Prostate gland (tissue), 2 donors: Measurements from ENCODE around the gene ATP9A. TPM values are rescaled to one million over a fixed set of nuclear protein-coding genes. Genes with fewer than 3 reads are reported as not detected.

Experiments
- DNase-seq: peaks from one replicate; pipeline ENCODE4 v3.0.0-alpha.2; 2019; ENCODE audit warnings: low spot score
- H3K27ac ChIP-seq, 2 donors: fragments of 200-600 bp; sonication (generic); 2 replicates each; pipeline ENCODE4 v1.5.1; 2017 to 2019
- H3K27me3 ChIP-seq: fragments of 200-600 bp; sonication (generic); replicated peaks from 2 replicates; pipeline ENCODE4 v1.5.1; 2019; ENCODE audit not compliant: insufficient read depth
- H3K36me3 ChIP-seq, 2 donors: fragments of 200-600 bp; sonication (generic); 1 replicate in 1 of 2; 2 replicates in 1 of 2; pipeline versions ENCODE4 v1.5.1 to v1.8.1; 2017 to 2019
- H3K4me1 ChIP-seq: fragments of 200-600 bp; sonication (generic); replicated peaks from 2 replicates; pipeline ENCODE4 v1.5.1; 2019
- H3K4me3 ChIP-seq, 2 donors: fragments of 200-600 bp; sonication (generic); 2 replicates each; pipeline ENCODE4 v1.5.1; 2017 to 2019
- H3K9me3 ChIP-seq: fragments of 200-600 bp; sonication (generic); 2 replicates; pipeline ENCODE4 v1.5.1; 2017
- POLR2A ChIP-seq: fragments of 450-650 bp; IDR thresholded peaks from one replicate; pipeline ENCODE4 v1.6.1; 2016; ENCODE audit warnings: antibody characterized with exemption, mild to moderate bottlenecking
- POLR2AphosphoS5 ChIP-seq: sonication (generic); formaldehyde crosslinking; IDR thresholded peaks from one replicate; pipeline ENCODE4 v1.6.1; 2017; ENCODE audit warnings: antibody characterized with exemption
- WGBS: methylation state at CpG from one replicate; pipeline ENCODE4 v1.1.5; 2018; 5-methylcytosine and 5-hydroxymethylcytosine counted together
- intact Hi-C: fragments of 100-400 bp; cut with DNase I; formaldehyde crosslinking; loops from one replicate; pipeline ENCODE4 v1.14.2; 2022
- total RNA-seq, 2 donors: library from RNA; depleted of rRNA; stranded (reverse); fragments of >200 nt; gene quantifications; one replicate each; pipeline ENCODE4 v1.1.0, GENCODE V29; 2016
- TF ChIP-seq, protein P1 (sequence below), 4 experiments: fragments of 200-600 bp in 2 of 4; fragments of 450-650 bp in 2 of 4; sonication (generic) in 2 of 4; IDR thresholded peaks; 1 replicate in 3 of 4; 2 replicates in 1 of 4; pipeline ENCODE4 v1.5.1; 2016 to 2019; ENCODE audit warnings: antibody characterized with exemption in 4 of 4, mild to moderate bottlenecking in 2 of 4, moderate library complexity in 2 of 4

ATP9A gene
- total RNA-seq, 2 donors from 2014 or later = 35.1 to 118 TPM

DNA sequence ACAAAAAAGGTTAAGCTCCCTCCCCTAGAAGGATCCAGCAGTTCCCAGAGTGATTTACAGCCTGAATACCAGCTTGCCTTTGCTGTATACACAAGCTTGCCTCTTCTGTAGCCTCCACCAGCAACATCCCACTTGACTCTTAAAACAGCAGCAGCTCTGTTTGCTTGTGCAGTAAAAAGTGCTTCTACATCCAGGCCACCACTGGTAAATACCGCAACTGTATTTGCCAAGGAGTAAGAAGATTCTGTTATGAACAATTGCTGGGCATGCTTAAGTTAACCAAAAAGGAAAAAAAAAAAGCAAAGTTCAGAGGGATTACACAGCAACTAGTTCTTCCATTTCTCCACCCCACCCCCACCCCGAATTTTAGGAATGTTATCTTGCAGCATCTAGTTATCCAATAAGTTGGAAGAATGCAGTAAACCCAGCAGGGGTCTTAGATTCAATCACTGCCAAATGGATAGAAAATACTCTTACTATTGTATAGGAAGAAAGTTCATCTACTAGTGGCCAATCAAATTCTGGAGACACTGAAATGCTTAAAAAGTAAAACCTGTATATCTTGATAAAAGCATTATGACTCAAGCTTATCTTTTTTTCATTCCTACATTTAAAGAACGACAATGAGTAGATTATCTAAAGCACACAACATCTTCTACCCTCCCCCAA, 29.3 kb upstream of the ATP9A start:
- H3K4me1 ChIP-seq = no peaks in the 10 kb centered on the region
- TF ChIP-seq, protein P1, sequence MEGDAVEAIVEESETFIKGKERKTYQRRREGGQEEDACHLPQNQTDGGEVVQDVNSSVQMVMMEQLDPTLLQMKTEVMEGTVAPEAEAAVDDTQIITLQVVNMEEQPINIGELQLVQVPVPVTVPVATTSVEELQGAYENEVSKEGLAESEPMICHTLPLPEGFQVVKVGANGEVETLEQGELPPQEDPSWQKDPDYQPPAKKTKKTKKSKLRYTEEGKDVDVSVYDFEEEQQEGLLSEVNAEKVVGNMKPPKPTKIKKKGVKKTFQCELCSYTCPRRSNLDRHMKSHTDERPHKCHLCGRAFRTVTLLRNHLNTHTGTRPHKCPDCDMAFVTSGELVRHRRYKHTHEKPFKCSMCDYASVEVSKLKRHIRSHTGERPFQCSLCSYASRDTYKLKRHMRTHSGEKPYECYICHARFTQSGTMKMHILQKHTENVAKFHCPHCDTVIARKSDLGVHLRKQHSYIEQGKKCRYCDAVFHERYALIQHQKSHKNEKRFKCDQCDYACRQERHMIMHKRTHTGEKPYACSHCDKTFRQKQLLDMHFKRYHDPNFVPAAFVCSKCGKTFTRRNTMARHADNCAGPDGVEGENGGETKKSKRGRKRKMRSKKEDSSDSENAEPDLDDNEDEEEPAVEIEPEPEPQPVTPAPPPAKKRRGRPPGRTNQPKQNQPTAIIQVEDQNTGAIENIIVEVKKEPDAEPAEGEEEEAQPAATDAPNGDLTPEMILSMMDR (IDR thresholded peaks at IDR 0.05) = no peak
- no peak for TF ChIP-seq POLR2A
- TF ChIP-seq POLR2AphosphoS5 = no peak
- DNase-seq = no peak
- no peaks in the 10 kb centered on the region for H3K36me3 ChIP-seq
- H3K9me3 ChIP-seq = no peaks in the 10 kb centered on the region
- intact Hi-C loops = no loop called here
- 27% methylated on average over 3 of the region's 3 CpGs for WGBS
- H3K27me3 ChIP-seq = no peaks in the 10 kb centered on the region
- no peak overlapping the region for H3K4me3 ChIP-seq
- H3K27ac ChIP-seq = no peak overlapping the region

DNA sequence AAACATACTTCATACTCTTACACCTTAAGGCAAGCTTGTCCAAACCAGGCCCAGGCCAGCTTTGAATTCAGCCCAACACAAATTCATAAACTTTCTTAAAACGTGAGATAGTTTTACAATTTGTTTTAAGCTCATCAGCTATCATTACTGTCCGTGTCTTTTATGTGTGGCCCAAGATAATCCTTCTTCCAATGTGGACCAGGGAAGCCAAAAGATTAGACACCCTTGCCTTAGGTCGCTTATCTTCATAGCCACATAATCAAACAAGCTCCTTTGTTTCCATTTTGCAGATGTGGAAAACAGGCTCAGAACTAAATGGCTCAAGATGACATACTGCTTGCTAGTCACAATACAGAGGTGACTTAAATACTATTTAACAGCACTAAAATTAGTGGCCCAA, 28.1 kb upstream of the ATP9A start:
- Histone ChIP-seq H3K27me3 (no peaks in the 10 kb centered on the region), H3K36me3 (no peaks in the 10 kb centered on the region), H3K4me1 (no peaks in the 10 kb centered on the region), H3K9me3 (no peaks in the 10 kb centered on the region), H3K4me3 (no peak overlapping the region), H3K27ac (no peak overlapping the region)
- intact Hi-C loops = no loop called here
- 67% methylated on average over 3 of the region's 3 CpGs for WGBS
- TF ChIP-seq POLR2A (no peak), POLR2AphosphoS5 (no peak)
- TF ChIP-seq, protein P1 (IDR thresholded peaks at IDR 0.05) = no peak
- DNase-seq = no peak

GRCh38 chr20:51792960-51793359, 24.8 kb upstream of the ATP9A start:
- H3K4me3 ChIP-seq = no peak overlapping the region
- no peaks in the 10 kb centered on the region for H3K27me3 ChIP-seq
- 89% methylated on average over 7 of the region's 7 CpGs for WGBS
- no peaks in the 10 kb centered on the region for H3K36me3 ChIP-seq
- no peaks in the 10 kb centered on the region for H3K4me1 ChIP-seq
- intact Hi-C loops = no loop called here
- H3K27ac ChIP-seq = no peak overlapping the region
- no peaks in the 10 kb centered on the region for H3K9me3 ChIP-seq
- no peak for TF ChIP-seq POLR2A
- TF ChIP-seq, protein P1 (IDR thresholded peaks at IDR 0.05) = no peak
- TF ChIP-seq POLR2AphosphoS5 = no peak
- no peak for DNase-seq

DNA sequence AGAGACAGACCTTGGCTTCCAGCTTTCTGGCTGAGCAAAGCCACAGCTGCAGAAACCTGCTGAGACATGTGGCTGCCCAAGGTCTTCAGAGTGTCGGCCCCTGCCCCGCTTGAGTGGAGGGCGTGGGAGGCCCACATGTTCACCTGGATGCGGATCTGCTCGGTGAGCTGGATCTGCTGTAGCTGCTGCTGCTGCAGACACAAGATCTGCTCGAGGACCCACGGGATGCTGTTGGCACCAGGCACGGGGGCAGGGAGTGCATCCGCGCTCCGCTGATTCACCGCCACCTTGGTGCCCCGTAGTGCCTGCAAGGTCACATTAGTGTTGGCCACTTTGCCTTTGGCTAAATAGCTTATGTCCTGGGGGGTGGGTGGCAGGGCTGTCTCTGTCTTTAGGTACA, 23.4 kb upstream of the ATP9A start:
- H3K36me3 ChIP-seq = no peaks in the 10 kb centered on the region
- H3K27me3 ChIP-seq = no peaks in the 10 kb centered on the region
- DNase-seq = no peak
- H3K4me1 ChIP-seq = no peaks in the 10 kb centered on the region
- no peak overlapping the region for H3K27ac ChIP-seq
- TF ChIP-seq POLR2AphosphoS5 = no peak
- no peak for TF ChIP-seq POLR2A
- TF ChIP-seq, protein P1 (IDR thresholded peaks at IDR 0.05) = no peak
- intact Hi-C loops = no loop called here
- H3K9me3 ChIP-seq = no peaks in the 10 kb centered on the region
- 83% methylated on average over 13 of the region's 13 CpGs for WGBS
- H3K4me3 ChIP-seq = no peak overlapping the region

DNA sequence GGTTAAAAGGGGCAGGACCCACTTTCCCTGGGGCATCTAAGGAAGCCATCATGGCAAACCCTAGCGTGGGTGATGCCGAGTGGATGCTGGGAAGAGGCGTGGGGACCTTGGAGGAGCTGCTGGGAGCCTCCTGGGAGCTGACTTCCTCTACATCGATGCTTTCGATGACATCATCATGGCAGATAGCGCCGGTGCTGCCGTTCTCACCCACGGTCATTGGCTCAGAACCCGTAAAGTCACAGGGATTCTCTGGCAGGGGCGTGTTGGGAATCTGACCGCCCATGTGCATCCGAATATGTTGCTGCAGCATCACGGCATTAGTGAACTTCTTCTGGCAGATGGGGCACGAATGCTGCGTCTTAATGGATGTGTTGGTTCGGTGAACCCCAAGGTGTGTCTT, 22.1 kb upstream of the ATP9A start:
- WGBS = 93% methylated on average over 17 of the region's 17 CpGs
- H3K9me3 ChIP-seq = no peaks in the 10 kb centered on the region
- intact Hi-C loops = no loop called here

More for the DNA sequence above, 22.1 kb upstream of the ATP9A start:
- Histone ChIP-seq H3K4me3 (no peak overlapping the region), H3K27me3 (no peaks in the 10 kb centered on the region), H3K4me1 (no peaks in the 10 kb centered on the region), H3K36me3 (no peaks in the 10 kb centered on the region), H3K27ac (no peak overlapping the region)
- TF ChIP-seq POLR2A (no peak), POLR2AphosphoS5 (no peak)
- no peak for DNase-seq
